ENCODE results near the gene ZBTB16.

ZBTB16 gene

GRCh38 chr11:114063829-114064201 is 4.3 kb downstream of the ZBTB16 start:
- TF ChIP-seq, protein P1, sequence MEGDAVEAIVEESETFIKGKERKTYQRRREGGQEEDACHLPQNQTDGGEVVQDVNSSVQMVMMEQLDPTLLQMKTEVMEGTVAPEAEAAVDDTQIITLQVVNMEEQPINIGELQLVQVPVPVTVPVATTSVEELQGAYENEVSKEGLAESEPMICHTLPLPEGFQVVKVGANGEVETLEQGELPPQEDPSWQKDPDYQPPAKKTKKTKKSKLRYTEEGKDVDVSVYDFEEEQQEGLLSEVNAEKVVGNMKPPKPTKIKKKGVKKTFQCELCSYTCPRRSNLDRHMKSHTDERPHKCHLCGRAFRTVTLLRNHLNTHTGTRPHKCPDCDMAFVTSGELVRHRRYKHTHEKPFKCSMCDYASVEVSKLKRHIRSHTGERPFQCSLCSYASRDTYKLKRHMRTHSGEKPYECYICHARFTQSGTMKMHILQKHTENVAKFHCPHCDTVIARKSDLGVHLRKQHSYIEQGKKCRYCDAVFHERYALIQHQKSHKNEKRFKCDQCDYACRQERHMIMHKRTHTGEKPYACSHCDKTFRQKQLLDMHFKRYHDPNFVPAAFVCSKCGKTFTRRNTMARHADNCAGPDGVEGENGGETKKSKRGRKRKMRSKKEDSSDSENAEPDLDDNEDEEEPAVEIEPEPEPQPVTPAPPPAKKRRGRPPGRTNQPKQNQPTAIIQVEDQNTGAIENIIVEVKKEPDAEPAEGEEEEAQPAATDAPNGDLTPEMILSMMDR (IDR thresholded peaks at IDR 0.05; ENCODE audit: insufficient read depth, missing control alignments), result no peak
- FAIRE-seq (no peak), DNase-seq (ENCODE audit: insufficient read length, low spot score) (no peak)

- no peak for FAIRE-seq
- no peak for DNase-seq (ENCODE audit: insufficient read length, low spot score)
- TF ChIP-seq, protein P1 (IDR thresholded peaks at IDR 0.05; ENCODE audit: insufficient read depth, missing control alignments), result no peak
Observed at GRCh38 chr11:114064216-114064615, 4.7 kb downstream of the ZBTB16 start.

DNA sequence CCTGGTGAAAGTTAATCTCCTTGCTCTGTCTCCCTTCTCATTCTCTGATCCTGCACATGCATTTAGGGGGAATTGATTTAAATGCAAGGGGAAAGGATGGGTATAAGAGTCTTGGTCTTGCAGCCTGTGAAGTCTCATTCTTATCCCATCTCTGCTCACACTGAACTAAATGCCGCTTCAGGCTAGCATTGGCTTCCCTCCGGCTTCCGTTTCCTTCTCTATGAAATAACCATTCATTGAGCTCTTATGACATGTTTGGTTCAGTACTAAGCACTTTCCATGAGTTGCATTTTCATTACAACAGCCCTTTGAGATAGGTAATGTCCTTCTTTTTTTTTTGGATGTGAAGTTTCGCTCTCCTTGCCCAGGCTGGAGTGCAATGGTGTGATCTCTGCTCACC is 5.6 kb downstream of the ZBTB16 start:
- FAIRE-seq, result no peak

GRCh38 chr11:114066046-114066648 is 6.6 kb downstream of the ZBTB16 start:
- TF ChIP-seq, protein P1 (IDR thresholded peaks at IDR 0.05; ENCODE audit: insufficient read depth, missing control alignments), result no peak
- FAIRE-seq, result no peak
- no peak for DNase-seq (ENCODE audit: insufficient read length, low spot score)

More for the DNA sequence above, 5.6 kb downstream of the ZBTB16 start:
- DNase-seq (ENCODE audit: insufficient read length, low spot score), result no peak
- TF ChIP-seq, protein P1 (IDR thresholded peaks at IDR 0.05; ENCODE audit: insufficient read depth, missing control alignments), result no peak

GRCh38 chr11:114068327-114068726 is 8.8 kb downstream of the ZBTB16 start:
- FAIRE-seq (no peak), DNase-seq (ENCODE audit: insufficient read length, low spot score) (no peak)
- TF ChIP-seq, protein P1 (IDR thresholded peaks at IDR 0.05; ENCODE audit: insufficient read depth, missing control alignments), result no peak

DNA sequence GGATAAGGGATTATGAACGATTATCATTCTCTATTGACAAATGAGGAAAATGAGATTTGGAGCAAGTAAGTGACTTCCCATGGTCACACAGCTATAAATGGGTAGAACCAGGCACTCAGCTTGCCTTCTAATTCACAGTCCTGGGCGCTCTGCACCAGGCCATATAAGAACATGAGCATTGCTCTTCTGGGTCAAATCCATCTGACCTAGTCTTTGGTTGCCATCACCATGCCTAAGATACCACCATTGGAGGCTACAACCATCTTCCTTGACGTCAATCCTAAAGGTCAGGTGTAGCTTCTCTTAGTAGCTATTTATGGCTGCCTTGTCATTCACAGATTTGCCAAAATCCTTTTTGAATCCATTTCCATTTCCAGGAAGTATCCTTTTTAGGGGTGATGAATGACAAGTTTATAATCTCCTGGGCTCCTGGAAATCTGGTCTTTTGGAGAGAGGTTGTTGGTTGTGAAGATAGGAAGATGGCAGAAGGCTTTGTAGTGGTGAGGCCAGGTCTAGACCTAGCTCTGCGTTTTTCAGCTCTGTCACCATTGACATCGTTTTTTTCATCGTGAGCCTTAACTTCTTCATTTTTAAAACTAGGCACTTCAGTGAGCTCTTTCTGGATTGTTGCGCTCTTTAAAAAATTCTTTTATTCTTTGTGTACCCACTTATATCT is 11.1 kb downstream of the ZBTB16 start:
- DNase-seq (ENCODE audit: insufficient read length, low spot score) (no peak), FAIRE-seq (no peak)
- TF ChIP-seq, protein P1 (IDR thresholded peaks at IDR 0.05; ENCODE audit: insufficient read depth, missing control alignments), result no peak

Measured in D721Med (cell line).